ENCODE data around the gene NCK2. TPM values are rescaled to one million over a fixed set of nuclear protein-coding genes. Genes with fewer than 3 reads are reported as not detected.

Gene NCK2
- total RNA-seq, 1 donor from 2014 or later: 90.0 TPM

GRCh38 chr2:105886029-105886454 lies 141.3 kb downstream of the NCK2 start:
- no peaks in the 10 kb centered on the region for H3K27me3 ChIP-seq (ENCODE audit: control insufficient read depth, insufficient read depth, low read length)
- no peak for TF ChIP-seq CTCF (IDR thresholded peaks at IDR 0.05; ENCODE audit: insufficient read depth, low read length, severe bottlenecking)
- peaks cover 11% of the 10 kb centered on the region for H3K36me3 ChIP-seq (ENCODE audit: control insufficient read depth, insufficient read depth, low read length)
- FAIRE-seq (no peak), DNase-seq (ENCODE audit: low read depth) (no peak)
- no peak overlapping the region for H3K4me3 ChIP-seq (ENCODE audit: low read depth, low read length)

DNA sequence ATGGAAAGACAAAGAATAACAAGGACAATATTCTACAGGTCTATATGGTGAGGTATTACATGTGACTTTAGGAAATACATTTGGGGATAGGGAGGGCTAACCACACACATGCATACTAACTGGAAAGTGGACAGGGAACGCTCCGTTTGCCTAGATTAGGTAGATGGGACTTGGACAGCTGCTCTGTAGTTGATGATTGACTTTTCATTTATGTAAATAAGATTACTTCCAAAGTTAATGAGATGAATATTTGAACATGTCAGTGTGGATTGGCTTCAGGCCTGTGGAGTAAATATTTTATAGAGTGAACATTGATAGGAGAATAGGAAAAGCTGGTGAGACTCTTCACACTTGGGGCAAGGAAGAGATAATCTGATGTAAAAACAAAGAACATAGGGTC lies 142.0 kb downstream of the NCK2 start:
- Histone ChIP-seq H3K36me3 (ENCODE audit: control insufficient read depth, insufficient read depth, low read length) (peaks cover 6% of the 10 kb centered on the region), H3K27me3 (ENCODE audit: control insufficient read depth, insufficient read depth, low read length) (no peaks in the 10 kb centered on the region), H3K4me3 (ENCODE audit: low read depth, low read length) (no peak overlapping the region)
- FAIRE-seq: no peak
- DNase-seq (ENCODE audit: low read depth): no peak
- no peak for TF ChIP-seq CTCF (IDR thresholded peaks at IDR 0.05; ENCODE audit: insufficient read depth, low read length, severe bottlenecking)

- no peak for TF ChIP-seq CTCF (IDR thresholded peaks at IDR 0.05; ENCODE audit: insufficient read depth, low read length, severe bottlenecking)
- DNase-seq (ENCODE audit: low read depth) (no peak), FAIRE-seq (no peak)
- Histone ChIP-seq H3K4me3 (ENCODE audit: low read depth, low read length) (no peak overlapping the region), H3K36me3 (ENCODE audit: control insufficient read depth, insufficient read depth, low read length) (peaks cover 4% of the 10 kb centered on the region), H3K27me3 (ENCODE audit: control insufficient read depth, insufficient read depth, low read length) (no peaks in the 10 kb centered on the region)
Observed at GRCh38 chr2:105887256-105887655, 142.5 kb downstream of the NCK2 start.

- DNase-seq (ENCODE audit: low read depth) (no peak), FAIRE-seq (no peak)
- peak; percentile 5 for TF ChIP-seq CTCF (IDR thresholded peaks at IDR 0.05; ENCODE audit: insufficient read depth, low read length, severe bottlenecking)
- H3K36me3 ChIP-seq (ENCODE audit: control insufficient read depth, insufficient read depth, low read length): peaks cover 5% of the 10 kb centered on the region
- H3K27me3 ChIP-seq (ENCODE audit: control insufficient read depth, insufficient read depth, low read length): no peaks in the 10 kb centered on the region
- H3K4me3 ChIP-seq (ENCODE audit: low read depth, low read length): no peak overlapping the region
Observed at GRCh38 chr2:105888625-105889024, 143.9 kb downstream of the NCK2 start.

GRCh38 chr2:105889046-105889445 lies 144.3 kb downstream of the NCK2 start:
- no peak for TF ChIP-seq CTCF (IDR thresholded peaks at IDR 0.05; ENCODE audit: insufficient read depth, low read length, severe bottlenecking)
- Histone ChIP-seq H3K36me3 (ENCODE audit: control insufficient read depth, insufficient read depth, low read length) (peaks cover 6% of the 10 kb centered on the region), H3K4me3 (ENCODE audit: low read depth, low read length) (no peak overlapping the region), H3K27me3 (ENCODE audit: control insufficient read depth, insufficient read depth, low read length) (no peaks in the 10 kb centered on the region)
- no peak for DNase-seq (ENCODE audit: low read depth)
- no peak for FAIRE-seq

DNA sequence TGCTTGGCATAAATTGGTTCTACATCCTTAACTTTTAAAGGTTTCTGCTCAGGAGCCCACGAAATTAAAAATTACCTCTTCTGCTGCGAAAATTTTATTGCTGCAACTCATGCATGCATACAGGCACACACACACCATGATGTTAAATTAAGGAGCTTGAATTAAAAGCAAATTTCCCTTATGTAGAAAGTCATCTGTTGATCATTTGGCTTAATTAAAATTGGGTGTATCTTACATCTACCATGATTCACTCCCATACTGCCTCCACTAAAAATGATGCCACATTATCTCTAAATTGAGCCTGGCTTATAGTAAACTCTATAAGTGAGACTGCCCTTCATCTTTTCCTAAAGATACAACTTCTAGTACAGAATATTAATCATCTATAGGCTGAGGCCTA lies 145.4 kb downstream of the NCK2 start:
- no peak for DNase-seq (ENCODE audit: low read depth)
- H3K4me3 ChIP-seq (ENCODE audit: low read depth, low read length): no peak overlapping the region
- H3K27me3 ChIP-seq (ENCODE audit: control insufficient read depth, insufficient read depth, low read length): no peaks in the 10 kb centered on the region
- peaks cover 8% of the 10 kb centered on the region for H3K36me3 ChIP-seq (ENCODE audit: control insufficient read depth, insufficient read depth, low read length)
- FAIRE-seq: no peak
- TF ChIP-seq CTCF (IDR thresholded peaks at IDR 0.05; ENCODE audit: insufficient read depth, low read length, severe bottlenecking): no peak

All from bronchial epithelial cell (primary cell).